Measurements from ENCODE around the gene KLB. TPM values are rescaled to one million over a fixed set of nuclear protein-coding genes. Genes with fewer than 3 reads are reported as not detected.
"Not testable (repeated sequence)": the region's sequence is repeated elsewhere in the genome, so short reads cannot be mapped to it uniquely, and the experiment has no call there.

KLB gene
- polyA plus RNA-seq, 1 donor: 0.75 TPM

DNA sequence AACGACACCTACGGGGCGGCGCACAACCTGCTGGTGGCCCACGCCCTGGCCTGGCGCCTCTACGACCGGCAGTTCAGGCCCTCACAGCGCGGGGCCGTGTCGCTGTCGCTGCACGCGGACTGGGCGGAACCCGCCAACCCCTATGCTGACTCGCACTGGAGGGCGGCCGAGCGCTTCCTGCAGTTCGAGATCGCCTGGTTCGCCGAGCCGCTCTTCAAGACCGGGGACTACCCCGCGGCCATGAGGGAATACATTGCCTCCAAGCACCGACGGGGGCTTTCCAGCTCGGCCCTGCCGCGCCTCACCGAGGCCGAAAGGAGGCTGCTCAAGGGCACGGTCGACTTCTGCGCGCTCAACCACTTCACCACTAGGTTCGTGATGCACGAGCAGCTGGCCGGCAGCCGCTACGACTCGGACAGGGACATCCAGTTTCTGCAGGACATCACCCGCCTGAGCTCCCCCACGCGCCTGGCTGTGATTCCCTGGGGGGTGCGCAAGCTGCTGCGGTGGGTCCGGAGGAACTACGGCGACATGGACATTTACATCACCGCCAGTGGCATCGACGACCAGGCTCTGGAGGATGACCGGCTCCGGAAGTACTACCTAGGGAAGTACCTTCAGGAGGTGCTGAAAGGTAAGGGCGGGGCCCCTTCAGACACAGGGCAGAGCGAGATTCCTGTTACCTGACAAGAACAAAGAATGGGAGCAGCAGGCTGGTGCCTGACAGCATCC is 40.3 kb downstream of the KLB start:
- H3K9me3 ChIP-seq (ENCODE audit: control insufficient read depth, low read depth, low read length): peaks cover 5% of the 10 kb centered on the region
- DNase-seq: peak; percentile 61 to 84
- no CpG with 5 or more reads among the region's 61 CpGs for WGBS (ENCODE audit: insufficient coverage, low lambda C conversion rate)
- H3K36me3 ChIP-seq (ENCODE audit: control insufficient read depth, insufficient read depth, low read length): peaks cover 5% of the 10 kb centered on the region
- H3K27ac ChIP-seq (ENCODE audit: low read length): peak overlapping the region; percentile 9
- peak overlapping the region; percentile 52 for H3K4me3 ChIP-seq (ENCODE audit: low read length)
- peaks cover 6% of the 10 kb centered on the region for H3K4me1 ChIP-seq (ENCODE audit: control insufficient read depth, insufficient read depth, low read length)
- H3K27me3 ChIP-seq (ENCODE audit: control insufficient read depth, insufficient read depth, low read length): no peaks in the 10 kb centered on the region

DNA sequence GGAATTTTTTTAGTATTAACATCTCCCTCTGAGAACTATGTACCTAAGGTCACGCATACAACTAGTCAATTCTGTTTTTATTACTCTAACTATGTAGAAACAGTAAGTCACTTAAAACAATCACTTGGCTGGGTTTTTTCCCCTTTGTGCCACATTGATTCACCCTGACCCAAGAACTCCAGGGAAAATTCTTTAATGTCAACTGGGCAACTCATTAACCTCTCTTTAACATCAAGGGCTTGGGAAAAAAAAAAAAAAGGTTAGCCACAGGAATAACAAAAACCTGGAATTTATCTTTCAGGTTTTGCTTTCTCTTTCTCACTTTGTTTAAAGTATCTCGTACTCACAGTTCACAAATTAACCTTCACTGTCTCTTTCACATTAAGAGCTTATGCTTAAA is 43.9 kb downstream of the KLB start:
- peaks cover 5% of the 10 kb centered on the region for H3K9me3 ChIP-seq (ENCODE audit: control insufficient read depth, low read depth, low read length)
- H3K4me1 ChIP-seq (ENCODE audit: control insufficient read depth, insufficient read depth, low read length): peaks cover 6% of the 10 kb centered on the region
- H3K27me3 ChIP-seq (ENCODE audit: control insufficient read depth, insufficient read depth, low read length): no peaks in the 10 kb centered on the region
- H3K4me3 ChIP-seq (ENCODE audit: low read length): no peak overlapping the region
- no peak overlapping the region for H3K27ac ChIP-seq (ENCODE audit: low read length)
- DNase-seq: peak in 1 of 2 donors; percentile 26
- H3K36me3 ChIP-seq (ENCODE audit: control insufficient read depth, insufficient read depth, low read length): peaks cover 35% of the 10 kb centered on the region
- WGBS (ENCODE audit: insufficient coverage, low lambda C conversion rate): 7% methylated on average over 2 of the region's 2 CpGs

DNA sequence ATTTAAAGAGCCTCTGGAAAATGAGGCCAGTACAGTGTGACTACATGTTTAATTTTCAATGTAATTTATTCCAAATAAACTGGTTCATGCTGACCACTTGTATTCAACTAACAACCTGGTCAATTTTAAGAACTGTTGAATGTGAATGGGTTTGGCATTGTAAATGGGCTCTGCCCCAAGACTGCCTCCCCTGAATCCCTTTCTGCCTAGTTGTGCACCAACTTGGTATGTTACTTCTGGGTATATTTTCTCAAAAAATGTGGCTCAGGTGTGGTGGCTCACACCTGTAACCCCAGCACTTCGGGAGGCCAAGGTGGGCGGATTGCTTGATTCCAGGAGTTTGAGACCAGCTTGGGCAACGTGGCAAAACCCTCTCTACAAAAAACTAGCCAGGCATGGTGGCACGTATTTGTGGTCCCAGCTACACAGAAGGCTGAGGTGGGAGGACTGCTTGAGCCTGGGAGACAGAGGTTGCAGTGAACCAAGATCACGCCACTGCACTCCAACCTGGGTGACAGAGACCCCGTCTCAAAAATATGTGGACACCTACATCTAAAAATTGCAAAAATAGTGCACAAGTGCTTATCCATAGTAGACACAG is 44.8 kb downstream of the KLB start:
- H3K4me1 ChIP-seq (ENCODE audit: control insufficient read depth, insufficient read depth, low read length): peaks cover 7% of the 10 kb centered on the region
- H3K27ac ChIP-seq (ENCODE audit: low read length): no peak overlapping the region
- WGBS (ENCODE audit: insufficient coverage, low lambda C conversion rate): no CpG with 5 or more reads among the region's 6 CpGs

DNA sequence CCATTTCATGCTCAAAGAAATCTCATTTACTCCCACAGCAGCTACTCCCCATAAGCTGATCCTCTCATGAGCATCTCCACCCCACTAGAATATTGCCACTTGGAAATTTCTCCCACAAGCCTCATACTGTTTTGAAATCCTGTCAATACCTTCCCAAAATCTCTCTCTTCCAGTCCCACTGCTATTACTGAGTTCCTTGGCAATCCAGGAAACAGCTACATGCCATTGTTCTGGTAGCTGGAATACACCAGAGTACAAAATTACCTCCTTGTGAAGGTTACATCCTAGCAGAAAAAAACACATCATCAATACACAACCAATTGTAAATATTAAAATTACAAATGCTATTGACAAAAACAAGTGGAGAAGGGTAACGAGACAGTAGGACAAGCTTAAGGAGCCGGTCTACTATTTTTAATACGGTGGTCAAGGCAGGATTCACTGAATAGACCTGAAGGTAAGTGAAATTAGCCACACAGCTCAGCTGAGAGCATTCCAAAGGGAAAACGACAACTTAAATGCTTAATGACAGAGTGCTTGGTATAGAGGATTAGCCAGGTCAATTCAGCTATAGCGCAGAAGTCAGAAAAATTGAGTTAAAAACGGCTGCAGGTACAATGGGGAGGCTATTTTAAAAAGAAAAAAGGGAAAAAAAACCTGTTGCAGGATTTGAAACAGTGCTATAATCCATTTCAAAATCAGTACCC is 45.6 kb downstream of the KLB start:
- Histone ChIP-seq H3K9me3 (ENCODE audit: control insufficient read depth, low read depth, low read length) (no peaks in the 10 kb centered on the region), H3K36me3 (ENCODE audit: control insufficient read depth, insufficient read depth, low read length) (peaks cover 51% of the 10 kb centered on the region), H3K27ac (ENCODE audit: low read length) (no peak overlapping the region), H3K4me3 (ENCODE audit: low read length) (no peak overlapping the region), H3K27me3 (ENCODE audit: control insufficient read depth, insufficient read depth, low read length) (no peaks in the 10 kb centered on the region), H3K4me1 (ENCODE audit: control insufficient read depth, insufficient read depth, low read length) (peaks cover 15% of the 10 kb centered on the region)
- DNase-seq: no peak
- 98% methylated on average over 6 of the region's 6 CpGs for WGBS (ENCODE audit: insufficient coverage, low lambda C conversion rate)

More for the DNA sequence above, 44.8 kb downstream of the KLB start:
- DNase-seq: no peak
- Histone ChIP-seq H3K9me3 (ENCODE audit: control insufficient read depth, low read depth, low read length) (peaks cover 3% of the 10 kb centered on the region), H3K36me3 (ENCODE audit: control insufficient read depth, insufficient read depth, low read length) (peaks cover 43% of the 10 kb centered on the region), H3K4me3 (ENCODE audit: low read length) (no peak overlapping the region), H3K27me3 (ENCODE audit: control insufficient read depth, insufficient read depth, low read length) (no peaks in the 10 kb centered on the region)

DNA sequence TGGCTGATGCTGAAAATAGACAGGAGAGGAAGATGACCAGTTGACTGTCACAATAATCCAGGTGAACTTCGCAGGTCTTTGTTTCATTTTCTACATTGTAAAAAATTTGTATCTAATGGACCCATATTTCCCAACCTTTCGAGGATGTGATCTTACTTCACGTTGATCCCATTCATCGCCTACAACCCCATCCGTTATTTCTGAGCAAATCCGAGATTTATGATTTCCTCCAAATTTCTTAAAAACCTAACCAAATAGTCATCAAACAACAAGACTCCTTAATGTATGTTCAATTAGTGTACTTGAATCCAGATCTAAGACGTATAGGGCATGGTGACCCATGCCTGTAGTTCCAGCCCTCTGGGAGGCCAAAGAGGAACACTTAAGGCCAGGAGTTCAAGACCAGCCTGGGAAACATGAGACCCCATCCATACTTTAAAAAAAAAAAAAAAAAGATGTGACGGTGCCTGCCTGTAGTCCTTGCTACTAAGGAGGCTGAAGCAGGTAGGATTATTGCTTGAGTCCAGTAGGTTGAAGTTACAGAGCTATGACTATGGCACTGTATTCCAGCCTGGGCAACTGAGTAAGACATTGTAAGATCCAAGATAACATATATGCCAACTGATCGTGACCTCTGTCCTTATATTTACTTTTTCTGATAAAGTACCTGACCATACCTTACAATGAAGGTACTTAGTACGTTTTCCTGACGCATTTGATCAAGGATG is 46.3 kb downstream of the KLB start:
- no peak overlapping the region for H3K4me3 ChIP-seq (ENCODE audit: low read length)

DNA sequence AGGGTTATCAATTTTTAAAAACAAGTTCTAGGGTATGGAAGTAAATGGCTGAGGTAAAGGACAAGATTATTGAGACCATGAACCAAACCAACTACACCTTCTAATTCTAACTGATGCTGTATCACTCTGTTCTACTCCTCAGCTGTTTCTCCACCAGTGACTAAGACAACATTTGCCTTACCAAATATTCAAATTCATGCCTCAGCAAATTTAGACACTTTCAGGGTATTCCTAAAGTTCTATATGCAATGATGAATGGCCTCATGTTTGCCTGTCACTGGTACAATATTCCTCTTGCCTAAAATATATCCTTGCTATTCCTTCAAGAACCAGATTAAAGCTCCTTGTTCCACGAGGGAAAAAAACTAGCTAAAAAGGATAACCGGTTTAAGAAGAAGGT is 47.0 kb downstream of the KLB start:
- peaks cover 19% of the 10 kb centered on the region for H3K4me1 ChIP-seq (ENCODE audit: control insufficient read depth, insufficient read depth, low read length)
- no CpG with 5 or more reads among the region's 2 CpGs for WGBS (ENCODE audit: insufficient coverage, low lambda C conversion rate)

More for the DNA sequence above, 46.3 kb downstream of the KLB start:
- Histone ChIP-seq H3K36me3 (ENCODE audit: control insufficient read depth, insufficient read depth, low read length) (peaks cover 55% of the 10 kb centered on the region), H3K9me3 (ENCODE audit: control insufficient read depth, low read depth, low read length) (no peaks in the 10 kb centered on the region), H3K27me3 (ENCODE audit: control insufficient read depth, insufficient read depth, low read length) (no peaks in the 10 kb centered on the region), H3K4me1 (ENCODE audit: control insufficient read depth, insufficient read depth, low read length) (peaks cover 19% of the 10 kb centered on the region), H3K27ac (ENCODE audit: low read length) (no peak overlapping the region)
- no peak for DNase-seq
- WGBS (ENCODE audit: insufficient coverage, low lambda C conversion rate): 83% methylated on average over 7 of the region's 11 CpGs

DNA sequence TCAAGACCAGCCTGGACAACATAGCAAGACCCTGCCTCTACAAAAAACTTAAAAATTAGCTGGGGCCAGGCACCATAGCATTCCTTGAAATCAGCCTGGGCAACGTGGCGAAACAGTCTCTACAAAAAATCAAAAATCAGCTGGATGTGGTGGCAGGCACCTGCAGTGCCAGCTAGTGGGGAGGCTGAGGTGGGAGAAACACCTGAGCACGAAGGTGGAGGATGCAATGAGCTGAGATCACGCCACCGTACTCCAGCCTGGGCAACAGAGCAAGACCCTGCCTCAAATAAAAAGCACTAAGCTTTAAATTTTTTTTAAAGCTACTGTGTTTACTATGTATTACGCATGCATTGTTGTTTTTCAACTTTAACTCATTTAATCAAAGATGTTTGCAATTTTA is 48.8 kb downstream of the KLB start:
- no peak for DNase-seq
- Histone ChIP-seq H3K4me3 (ENCODE audit: low read length) (no peak overlapping the region), H3K27me3 (ENCODE audit: control insufficient read depth, insufficient read depth, low read length) (no peaks in the 10 kb centered on the region), H3K36me3 (ENCODE audit: control insufficient read depth, insufficient read depth, low read length) (peaks cover 55% of the 10 kb centered on the region), H3K27ac (ENCODE audit: low read length) (no peak overlapping the region), H3K9me3 (ENCODE audit: control insufficient read depth, low read depth, low read length) (no peaks in the 10 kb centered on the region), H3K4me1 (ENCODE audit: control insufficient read depth, insufficient read depth, low read length) (peaks cover 16% of the 10 kb centered on the region)
- WGBS (ENCODE audit: insufficient coverage, low lambda C conversion rate): 100% methylated on average over 1 of the region's 6 CpGs

More for the DNA sequence above, 47.0 kb downstream of the KLB start:
- H3K4me3 ChIP-seq (ENCODE audit: low read length): no peak overlapping the region
- DNase-seq: no peak
- no peaks in the 10 kb centered on the region for H3K27me3 ChIP-seq (ENCODE audit: control insufficient read depth, insufficient read depth, low read length)
- peaks cover 55% of the 10 kb centered on the region for H3K36me3 ChIP-seq (ENCODE audit: control insufficient read depth, insufficient read depth, low read length)
- no peak overlapping the region for H3K27ac ChIP-seq (ENCODE audit: low read length)
- H3K9me3 ChIP-seq (ENCODE audit: control insufficient read depth, low read depth, low read length): no peaks in the 10 kb centered on the region

DNA sequence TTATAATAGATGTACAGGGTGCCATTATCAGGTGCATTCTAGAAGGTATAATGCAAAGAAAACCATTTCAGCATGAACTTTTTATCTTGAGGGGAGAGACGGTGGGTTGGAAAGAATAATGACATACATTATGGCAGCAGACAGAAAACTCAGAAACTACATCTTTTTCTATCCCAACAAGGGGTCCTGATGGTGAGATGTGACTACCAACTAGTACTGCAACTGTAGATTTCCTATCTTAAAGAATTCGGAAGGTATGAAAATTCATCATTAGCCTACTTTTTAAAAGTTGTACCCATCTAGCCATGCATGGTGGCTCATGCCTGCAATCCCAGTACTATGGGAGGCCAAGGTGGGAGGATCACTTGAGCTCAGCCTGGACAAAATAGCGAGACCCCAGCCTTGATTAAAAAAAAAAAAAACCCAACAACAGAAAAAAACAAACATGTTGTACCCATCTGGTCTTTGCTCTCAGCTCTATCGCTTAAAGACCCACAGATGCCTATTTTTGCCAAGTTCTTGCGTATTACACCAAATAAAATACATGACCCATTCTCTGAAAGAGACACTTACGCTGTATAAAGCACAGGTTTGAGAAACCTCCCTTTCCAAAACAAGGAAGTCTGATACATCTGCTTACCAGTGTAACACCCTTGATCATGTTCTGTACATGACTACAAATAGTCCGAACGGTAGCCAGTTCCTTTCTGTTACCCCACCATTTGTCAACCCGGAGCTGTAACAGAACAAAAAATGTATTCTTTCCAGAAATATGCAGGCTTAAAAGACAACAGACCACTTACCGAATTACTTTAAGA is 50.4 kb downstream of the KLB start:
- H3K36me3 ChIP-seq (ENCODE audit: control insufficient read depth, insufficient read depth, low read length): peaks cover 49% of the 10 kb centered on the region

DNA sequence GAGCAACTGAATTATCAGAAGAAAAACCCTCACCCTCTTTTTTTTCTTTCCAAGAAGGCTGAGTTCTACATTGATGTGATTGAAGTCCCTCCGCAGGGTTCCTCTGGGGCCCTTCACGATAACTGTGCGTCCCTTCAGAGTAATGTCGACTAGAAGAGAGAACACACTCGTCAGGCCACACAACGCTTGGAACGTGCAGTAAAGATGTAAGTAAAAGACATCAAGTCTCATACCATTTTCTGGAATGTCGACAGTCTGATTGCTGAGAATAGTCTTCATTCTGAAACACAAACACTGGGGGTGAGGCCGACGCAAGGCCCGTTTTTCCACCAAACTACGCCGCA is 51.4 kb downstream of the KLB start:
- not testable (repeated sequence) for H3K9me3 ChIP-seq (ENCODE audit: control insufficient read depth, low read depth, low read length); DNase-seq; H3K27me3 ChIP-seq (ENCODE audit: control insufficient read depth, insufficient read depth, low read length)
- peak overlapping the region; percentile 93 for H3K27ac ChIP-seq (ENCODE audit: low read length)
- H3K36me3 ChIP-seq (ENCODE audit: control insufficient read depth, insufficient read depth, low read length): peaks cover 45% of the 10 kb centered on the region
- peak overlapping the region; percentile 77 for H3K4me3 ChIP-seq (ENCODE audit: low read length)
- H3K4me1 ChIP-seq (ENCODE audit: control insufficient read depth, insufficient read depth, low read length): peaks cover 12% of the 10 kb centered on the region
- WGBS (ENCODE audit: insufficient coverage, low lambda C conversion rate): no CpG with 5 or more reads among the region's 13 CpGs

More for the DNA sequence above, 50.4 kb downstream of the KLB start:
- DNase-seq: no peak
- WGBS (ENCODE audit: insufficient coverage, low lambda C conversion rate): no CpG with 5 or more reads among the region's 10 CpGs
- Histone ChIP-seq H3K4me1 (ENCODE audit: control insufficient read depth, insufficient read depth, low read length) (peaks cover 12% of the 10 kb centered on the region), H3K9me3 (ENCODE audit: control insufficient read depth, low read depth, low read length) (no peaks in the 10 kb centered on the region), H3K27ac (ENCODE audit: low read length) (no peak overlapping the region), H3K4me3 (ENCODE audit: low read length) (peak overlapping the region; percentile 77), H3K27me3 (ENCODE audit: control insufficient read depth, insufficient read depth, low read length) (no peaks in the 10 kb centered on the region)

All from large intestine (tissue), 3 donors.